Cortex of kidney (tissue), 1 donor: Measurements from ENCODE around the gene UBE2Q1.
"Not testable (repeated sequence)": the region's sequence is repeated elsewhere in the genome, so short reads cannot be mapped to it uniquely, and the experiment has no call there.

ENCODE experiments used
- DNase-seq: peaks from one replicate; lab custom pipeline; 2025; lab: John Stamatoyannopoulos, UW

UBE2Q1 gene

DNA sequence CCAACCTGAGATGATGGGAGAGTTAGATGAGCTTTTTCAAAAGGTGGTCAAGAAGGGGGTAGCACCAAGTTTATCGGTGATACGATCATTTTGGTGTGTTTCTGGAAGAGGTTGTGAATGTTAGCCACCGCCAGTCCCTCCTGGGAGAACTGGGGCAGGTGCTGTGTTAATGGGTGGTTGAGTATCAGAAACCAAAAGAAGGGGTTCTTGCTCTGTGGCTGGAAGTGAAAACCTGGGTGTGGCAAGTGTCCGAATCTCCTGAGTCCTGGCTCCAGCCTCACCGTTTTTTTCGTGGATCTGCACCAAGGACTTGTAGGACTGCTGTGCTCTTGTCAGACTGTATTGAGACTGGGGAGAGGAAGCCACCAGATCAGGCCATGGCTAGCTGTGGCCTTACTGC is 7.8 kb downstream of the UBE2Q1 start:
- no peak for DNase-seq

GRCh38 chr1:154550070-154550469 is 8.4 kb downstream of the UBE2Q1 start:
- no peak for DNase-seq

- no peak for DNase-seq
Measured at GRCh38 chr1:154549202-154549770, 9.2 kb downstream of the UBE2Q1 start.

GRCh38 chr1:154548028-154548427 is 10.4 kb downstream of the UBE2Q1 start:
- no peak for DNase-seq

- DNase-seq = no peak
Measured at GRCh38 chr1:154547105-154547732, 11.2 kb downstream of the UBE2Q1 start.

DNA sequence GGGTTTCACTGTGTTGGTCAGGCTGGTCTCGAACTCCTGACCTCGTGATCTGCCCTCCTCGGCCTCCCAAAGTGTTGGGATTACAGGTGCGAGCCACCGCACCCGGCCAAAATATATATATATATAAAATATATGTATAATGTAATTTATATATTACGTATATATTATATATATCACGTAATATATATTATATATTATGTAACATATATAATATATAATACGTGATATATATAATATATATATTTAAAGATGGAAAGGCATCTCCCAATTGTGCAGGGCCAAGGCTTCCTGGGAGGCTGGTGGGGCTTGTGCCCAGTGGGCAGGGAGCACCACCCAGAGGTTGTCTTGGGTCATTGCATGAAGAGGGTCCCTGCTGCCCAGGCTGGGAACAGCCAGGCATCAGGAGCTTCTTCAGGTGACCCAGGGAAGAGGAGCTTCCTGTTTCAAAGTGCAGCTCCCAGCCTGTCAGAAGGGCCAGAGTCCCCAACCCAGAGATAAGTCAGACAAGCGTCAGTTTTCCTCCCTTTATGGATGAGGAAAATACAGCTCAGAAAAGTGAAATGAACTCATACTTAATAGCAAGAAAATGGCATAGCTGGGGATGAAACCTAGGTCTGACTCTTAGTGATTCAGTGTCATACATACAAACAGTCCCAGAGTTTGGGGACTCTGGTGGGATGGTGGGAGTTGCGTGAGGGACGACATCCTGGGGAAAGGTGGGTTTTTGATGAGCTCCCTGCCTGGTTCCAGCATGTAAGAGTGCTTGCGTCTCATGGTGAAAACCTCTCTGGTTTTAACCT is 12.0 kb downstream of the UBE2Q1 start:
- no peak for DNase-seq

GRCh38 chr1:154541231-154541630 is 17.2 kb downstream of the UBE2Q1 start:
- no peak for DNase-seq

- no peak for DNase-seq
Measured at GRCh38 chr1:154539486-154540483, 18.7 kb downstream of the UBE2Q1 start.

DNA sequence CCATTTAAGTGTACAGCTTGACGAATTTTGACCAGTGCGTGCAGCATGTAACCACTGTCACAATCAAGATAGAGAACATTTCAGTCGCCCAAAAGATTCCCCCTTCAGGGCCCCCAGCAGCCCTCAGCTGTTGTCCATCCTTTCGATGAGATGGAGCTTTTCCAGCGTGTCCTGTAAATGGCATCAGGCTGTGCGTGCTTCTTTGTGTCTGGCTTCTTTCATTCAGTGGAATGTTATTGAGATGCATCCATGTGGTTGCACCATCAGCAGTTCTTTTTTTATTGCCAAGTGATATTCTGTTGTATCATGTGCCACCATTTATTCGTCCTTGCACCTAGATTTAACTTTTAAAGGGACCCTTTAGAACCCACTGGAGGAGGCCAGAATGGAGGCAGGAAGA is 21.9 kb downstream of the UBE2Q1 start:
- no peak for DNase-seq

GRCh38 chr1:154533952-154534844 is 24.3 kb downstream of the UBE2Q1 start:
- DNase-seq = no peak

DNA sequence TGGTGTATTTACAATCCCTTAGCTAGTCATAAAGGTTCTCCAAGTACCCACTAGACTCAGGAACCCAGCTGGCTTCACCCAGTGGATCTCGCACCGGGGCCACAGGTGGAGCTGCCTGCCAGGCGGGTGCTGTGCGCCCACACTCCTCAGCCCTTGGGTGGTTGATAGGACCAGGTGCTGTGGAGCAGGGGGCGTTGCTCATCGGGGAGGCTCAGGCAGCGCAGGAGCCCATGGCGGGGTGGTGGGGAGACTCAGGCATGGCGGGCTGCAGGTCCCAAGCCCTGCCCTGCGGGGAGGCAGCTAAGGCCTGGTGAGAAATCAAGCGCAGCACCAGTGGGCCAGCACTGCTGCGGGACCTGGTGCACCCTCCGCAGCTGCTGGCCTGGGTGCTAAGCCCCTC is 26.5 kb downstream of the UBE2Q1 start:
- DNase-seq = not testable (repeated sequence)

- DNase-seq = no peak
Measured at GRCh38 chr1:154529308-154529707, 29.2 kb downstream of the UBE2Q1 start.

DNA sequence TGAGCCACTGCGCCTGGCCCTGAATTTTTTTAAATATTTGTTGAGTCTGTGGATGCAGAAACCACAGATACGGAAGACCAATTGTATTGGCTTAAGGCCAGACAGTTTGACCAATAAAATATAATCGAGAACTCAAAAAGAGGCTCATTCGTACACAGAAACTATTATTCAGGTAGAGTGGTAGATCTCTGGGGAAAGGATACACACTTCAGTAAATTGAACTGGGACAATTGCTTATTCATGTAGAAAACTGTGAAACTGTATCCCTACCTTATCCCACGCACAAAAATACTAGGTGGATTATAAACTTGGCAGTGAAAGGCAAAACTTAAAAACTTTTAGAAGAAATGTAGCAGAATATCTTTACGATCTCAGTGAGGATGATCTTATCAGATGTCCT is 31.3 kb downstream of the UBE2Q1 start:
- no peak for DNase-seq

DNA sequence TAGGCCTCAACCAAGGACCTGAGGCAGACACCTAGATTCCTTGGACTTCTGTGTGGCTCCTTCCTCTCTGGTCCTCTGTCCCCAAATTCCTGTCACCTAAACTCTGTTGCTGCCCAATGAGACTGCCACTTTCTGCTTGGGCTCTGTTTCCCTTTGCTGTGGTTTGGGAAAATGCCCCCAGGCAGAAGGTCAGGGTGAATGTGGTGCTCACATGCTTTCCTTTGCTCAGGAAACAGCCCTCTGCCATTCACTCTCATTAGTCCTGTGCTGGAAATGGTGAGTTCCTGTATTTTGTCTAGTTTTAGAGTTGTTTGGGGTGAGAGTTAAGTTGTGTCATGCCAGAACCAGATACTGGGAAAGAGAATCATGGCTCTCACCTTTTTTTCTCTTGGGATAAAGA is 33.6 kb downstream of the UBE2Q1 start:
- no peak for DNase-seq

DNA sequence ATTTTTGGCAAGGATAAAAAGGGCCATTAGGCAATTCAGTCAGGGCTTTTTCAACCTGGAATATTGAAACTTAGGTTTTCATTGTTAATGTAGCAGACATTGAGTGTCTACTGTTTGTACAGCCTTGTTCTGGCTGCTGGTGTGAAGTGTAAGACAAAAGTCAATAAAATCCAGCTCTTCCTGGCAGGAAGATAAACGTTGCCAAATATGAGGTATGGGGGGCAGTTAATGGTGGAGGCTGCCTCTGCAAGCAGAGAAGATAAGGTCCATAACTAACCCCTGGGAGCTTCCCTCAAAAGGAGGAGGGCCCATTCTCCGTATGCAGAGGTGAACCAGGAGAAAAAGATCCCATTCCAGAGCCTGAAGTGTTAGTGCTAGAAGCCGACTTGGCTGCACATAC is 36.8 kb downstream of the UBE2Q1 start:
- DNase-seq = no peak

DNA sequence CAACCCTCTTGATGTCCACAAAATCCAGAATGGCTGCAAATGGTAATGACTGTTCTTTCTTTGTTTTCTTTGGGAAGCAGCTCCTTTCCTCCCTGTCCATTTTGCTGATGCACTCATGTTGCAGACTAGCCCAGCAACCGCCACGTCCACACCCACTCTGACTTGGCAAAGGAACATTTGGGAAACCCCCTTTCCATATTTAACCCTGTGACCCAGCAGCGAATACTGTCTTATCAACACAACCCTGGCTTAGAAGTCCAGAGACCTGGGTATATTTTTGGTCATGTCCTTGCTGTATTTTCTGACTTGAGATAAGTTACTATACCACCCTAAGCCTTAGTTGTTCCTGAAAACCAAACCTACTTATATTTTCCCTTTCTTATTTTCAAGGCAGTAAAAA is 38.1 kb downstream of the UBE2Q1 start:
- no peak for DNase-seq

GRCh38 chr1:154519591-154519991 is 38.9 kb downstream of the UBE2Q1 start:
- no peak for DNase-seq

DNA sequence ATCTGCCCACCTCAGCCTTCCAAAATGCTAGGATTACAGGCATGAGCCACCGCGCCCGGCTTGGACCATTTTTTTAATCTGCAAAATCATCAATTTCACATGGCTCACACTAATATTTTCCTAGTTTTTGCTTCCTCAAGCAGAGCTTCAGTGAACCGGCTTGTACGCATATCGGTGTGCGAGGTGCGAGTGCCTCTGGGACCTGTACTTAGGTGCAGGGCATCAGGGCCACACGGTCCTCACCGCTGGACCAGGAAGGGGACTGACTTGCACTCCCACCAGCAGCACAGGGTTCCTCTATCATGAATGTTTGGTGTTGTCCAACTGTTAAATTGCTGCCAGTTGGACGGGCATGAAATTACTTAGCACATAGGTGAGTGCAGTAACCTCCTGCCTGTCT is 40.8 kb downstream of the UBE2Q1 start:
- DNase-seq = no peak

DNA sequence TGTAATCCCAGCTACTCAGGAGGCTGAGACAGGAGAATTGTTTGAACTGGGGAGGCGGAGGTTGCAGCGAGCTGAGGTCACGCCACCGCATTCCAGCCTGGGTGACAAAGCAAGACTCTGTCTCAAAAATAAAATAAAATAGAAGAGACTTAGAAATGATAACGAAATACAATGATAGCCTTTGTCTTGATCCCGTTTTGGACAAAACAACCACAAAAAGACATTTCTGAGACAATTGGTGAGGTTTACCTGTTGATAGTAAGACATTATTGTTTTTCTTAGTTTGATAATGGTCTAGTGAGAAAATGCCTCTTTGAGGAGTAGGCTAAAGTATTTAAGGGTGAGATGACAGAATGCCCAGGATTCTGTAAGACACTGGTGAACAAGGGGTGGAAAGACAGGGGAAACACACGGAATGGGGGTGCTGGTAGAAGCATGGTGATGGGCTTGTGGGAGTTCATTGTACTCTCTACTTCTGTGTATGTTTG is 44.4 kb downstream of the UBE2Q1 start:
- DNase-seq = no peak

DNA sequence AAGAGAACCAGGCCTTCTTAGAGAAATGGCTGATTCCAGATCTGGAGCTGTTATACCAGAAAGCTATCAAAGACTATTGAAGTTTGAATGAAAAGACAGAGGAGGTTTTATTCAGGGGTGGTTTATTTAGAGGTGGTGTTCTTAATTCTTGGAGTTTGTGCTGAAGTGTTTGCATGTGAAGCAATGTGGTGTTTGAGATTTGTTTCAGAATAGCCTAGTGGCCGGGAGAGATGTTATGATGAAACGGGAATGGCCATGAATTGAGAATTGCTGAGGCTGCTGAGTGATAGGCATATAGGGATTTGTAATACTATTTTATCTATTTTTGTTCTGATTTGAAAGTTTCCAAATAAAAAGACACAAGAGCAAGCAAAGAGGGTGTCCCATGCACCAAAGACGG is 45.7 kb downstream of the UBE2Q1 start:
- DNase-seq = no peak

- no peak for DNase-seq
Measured at GRCh38 chr1:154503898-154504297, 54.6 kb downstream of the UBE2Q1 start.
